Measurements from ENCODE around the gene DLG5.

DNA sequence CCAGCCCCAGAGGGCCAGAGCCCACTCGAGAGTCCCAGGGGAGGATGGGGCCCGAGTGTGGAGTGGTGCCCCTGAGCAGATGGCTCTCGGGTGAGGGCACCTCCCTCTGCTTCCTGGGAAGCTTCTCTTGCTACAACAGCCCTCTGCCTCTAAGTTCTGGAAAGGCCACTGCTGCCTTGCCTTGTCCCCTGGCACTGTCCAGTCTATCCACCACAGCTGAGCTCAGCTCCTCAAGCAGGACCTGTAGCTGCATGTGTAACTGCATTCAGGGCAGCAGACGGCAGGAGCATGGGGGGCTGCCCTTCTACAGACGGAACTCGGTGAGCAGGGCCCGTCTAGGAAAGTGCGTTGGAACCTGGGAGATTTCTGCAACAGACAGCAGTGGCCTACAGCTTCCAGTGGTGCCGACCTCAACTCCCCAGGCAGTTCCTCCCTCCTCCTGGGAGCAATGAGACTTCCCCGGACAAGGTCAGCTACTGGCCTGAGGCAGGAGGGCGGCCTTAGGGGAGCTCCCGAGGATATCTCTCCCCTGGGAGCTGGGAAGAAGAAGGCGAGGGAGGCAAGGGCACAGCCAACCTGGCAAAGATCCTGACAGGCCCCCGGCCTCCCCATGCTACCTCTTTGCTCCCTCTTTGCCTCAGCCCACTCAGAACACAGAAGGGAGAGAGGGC, 88.5 kb downstream of the DLG5 start:
- no peak for TF ChIP-seq ZNF274 (IDR thresholded peaks at IDR 0.05; ENCODE audit: borderline replicate concordance, low read depth, low read length)
- no peak for TF ChIP-seq FOSL1 (tag; conservative IDR thresholded peaks at IDR 0.05)
- TF ChIP-seq SREBF2 (CRISPR knock-in tag; IDR thresholded peaks at IDR 0.05) = no peak
- TF ChIP-seq ZNF766 (CRISPR knock-in tag; conservative IDR thresholded peaks at IDR 0.05) = no peak
- TF ChIP-seq SRSF1 (IDR thresholded peaks at IDR 0.05; ENCODE audit: low read depth, low read length) = no peak
- TF ChIP-seq, protein P1, sequence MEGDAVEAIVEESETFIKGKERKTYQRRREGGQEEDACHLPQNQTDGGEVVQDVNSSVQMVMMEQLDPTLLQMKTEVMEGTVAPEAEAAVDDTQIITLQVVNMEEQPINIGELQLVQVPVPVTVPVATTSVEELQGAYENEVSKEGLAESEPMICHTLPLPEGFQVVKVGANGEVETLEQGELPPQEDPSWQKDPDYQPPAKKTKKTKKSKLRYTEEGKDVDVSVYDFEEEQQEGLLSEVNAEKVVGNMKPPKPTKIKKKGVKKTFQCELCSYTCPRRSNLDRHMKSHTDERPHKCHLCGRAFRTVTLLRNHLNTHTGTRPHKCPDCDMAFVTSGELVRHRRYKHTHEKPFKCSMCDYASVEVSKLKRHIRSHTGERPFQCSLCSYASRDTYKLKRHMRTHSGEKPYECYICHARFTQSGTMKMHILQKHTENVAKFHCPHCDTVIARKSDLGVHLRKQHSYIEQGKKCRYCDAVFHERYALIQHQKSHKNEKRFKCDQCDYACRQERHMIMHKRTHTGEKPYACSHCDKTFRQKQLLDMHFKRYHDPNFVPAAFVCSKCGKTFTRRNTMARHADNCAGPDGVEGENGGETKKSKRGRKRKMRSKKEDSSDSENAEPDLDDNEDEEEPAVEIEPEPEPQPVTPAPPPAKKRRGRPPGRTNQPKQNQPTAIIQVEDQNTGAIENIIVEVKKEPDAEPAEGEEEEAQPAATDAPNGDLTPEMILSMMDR (IDR thresholded peaks at IDR 0.05 in 2 of 3, conservative IDR thresholded peaks at IDR 0.05 in 1 of 3; ENCODE audit: insufficient read depth in 2 of 3, low read depth in 1 of 3, low read length in 3 of 3) = no peak
- no peak for TF ChIP-seq YBX1 (IDR thresholded peaks at IDR 0.05)
- TF ChIP-seq BHLHE40 (IDR thresholded peaks at IDR 0.05; ENCODE audit: low read length) = no peak
- TF ChIP-seq ZNF561 (CRISPR knock-in tag; conservative IDR thresholded peaks at IDR 0.05) = no peak
- TF ChIP-seq MCM2 (IDR thresholded peaks at IDR 0.05; ENCODE audit: low read depth) = no peak
- TF ChIP-seq, protein P2, sequence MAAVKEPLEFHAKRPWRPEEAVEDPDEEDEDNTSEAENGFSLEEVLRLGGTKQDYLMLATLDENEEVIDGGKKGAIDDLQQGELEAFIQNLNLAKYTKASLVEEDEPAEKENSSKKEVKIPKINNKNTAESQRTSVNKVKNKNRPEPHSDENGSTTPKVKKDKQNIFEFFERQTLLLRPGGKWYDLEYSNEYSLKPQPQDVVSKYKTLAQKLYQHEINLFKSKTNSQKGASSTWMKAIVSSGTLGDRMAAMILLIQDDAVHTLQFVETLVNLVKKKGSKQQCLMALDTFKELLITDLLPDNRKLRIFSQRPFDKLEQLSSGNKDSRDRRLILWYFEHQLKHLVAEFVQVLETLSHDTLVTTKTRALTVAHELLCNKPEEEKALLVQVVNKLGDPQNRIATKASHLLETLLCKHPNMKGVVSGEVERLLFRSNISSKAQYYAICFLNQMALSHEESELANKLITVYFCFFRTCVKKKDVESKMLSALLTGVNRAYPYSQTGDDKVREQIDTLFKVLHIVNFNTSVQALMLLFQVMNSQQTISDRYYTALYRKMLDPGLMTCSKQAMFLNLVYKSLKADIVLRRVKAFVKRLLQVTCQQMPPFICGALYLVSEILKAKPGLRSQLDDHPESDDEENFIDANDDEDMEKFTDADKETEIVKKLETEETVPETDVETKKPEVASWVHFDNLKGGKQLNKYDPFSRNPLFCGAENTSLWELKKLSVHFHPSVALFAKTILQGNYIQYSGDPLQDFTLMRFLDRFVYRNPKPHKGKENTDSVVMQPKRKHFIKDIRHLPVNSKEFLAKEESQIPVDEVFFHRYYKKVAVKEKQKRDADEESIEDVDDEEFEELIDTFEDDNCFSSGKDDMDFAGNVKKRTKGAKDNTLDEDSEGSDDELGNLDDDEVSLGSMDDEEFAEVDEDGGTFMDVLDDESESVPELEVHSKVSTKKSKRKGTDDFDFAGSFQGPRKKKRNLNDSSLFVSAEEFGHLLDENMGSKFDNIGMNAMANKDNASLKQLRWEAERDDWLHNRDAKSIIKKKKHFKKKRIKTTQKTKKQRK (IDR thresholded peaks at IDR 0.05; ENCODE audit: borderline replicate concordance, low read depth, low read length) = no peak
- no peak for TF ChIP-seq POLR2A (conservative IDR thresholded peaks at IDR 0.05)
- TF ChIP-seq, protein P3, sequence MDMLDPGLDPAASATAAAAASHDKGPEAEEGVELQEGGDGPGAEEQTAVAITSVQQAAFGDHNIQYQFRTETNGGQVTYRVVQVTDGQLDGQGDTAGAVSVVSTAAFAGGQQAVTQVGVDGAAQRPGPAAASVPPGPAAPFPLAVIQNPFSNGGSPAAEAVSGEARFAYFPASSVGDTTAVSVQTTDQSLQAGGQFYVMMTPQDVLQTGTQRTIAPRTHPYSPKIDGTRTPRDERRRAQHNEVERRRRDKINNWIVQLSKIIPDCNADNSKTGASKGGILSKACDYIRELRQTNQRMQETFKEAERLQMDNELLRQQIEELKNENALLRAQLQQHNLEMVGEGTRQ (CRISPR knock-in tag; IDR thresholded peaks at IDR 0.05) = no peak
